GM12872 (cell line): ENCODE results near the gene CPLANE2.

Experiments used
- TF ChIP-seq, protein P1 (sequence below): IDR thresholded peaks from 3 replicates; pipeline ENCODE4 v1.5.1; 2011; ENCODE audit warnings: low read depth, mild to moderate bottlenecking, low read length, moderate library complexity; ENCODE audit not compliant: insufficient read depth

Gene CPLANE2

DNA sequence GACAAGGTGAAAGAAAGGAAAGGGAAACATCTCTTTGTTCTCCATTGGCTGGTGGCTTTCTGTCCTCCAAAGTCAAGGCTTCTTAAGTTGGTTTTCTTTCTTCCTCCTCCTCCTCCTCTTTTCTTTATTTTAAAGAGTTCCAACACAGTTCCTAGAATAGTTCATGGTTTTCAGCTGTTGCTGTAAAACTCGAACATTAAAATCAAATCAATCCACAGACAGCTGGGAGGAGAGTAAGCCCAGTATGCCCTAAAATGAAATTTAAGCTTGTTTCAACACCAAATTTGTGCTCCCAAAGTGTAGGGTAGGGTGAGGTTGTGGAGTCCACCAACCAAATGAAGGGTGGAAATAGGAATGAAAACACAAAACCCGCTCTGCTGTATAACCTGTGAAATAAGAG is 10.5 kb upstream of the CPLANE2 start:
- TF ChIP-seq, protein P1, sequence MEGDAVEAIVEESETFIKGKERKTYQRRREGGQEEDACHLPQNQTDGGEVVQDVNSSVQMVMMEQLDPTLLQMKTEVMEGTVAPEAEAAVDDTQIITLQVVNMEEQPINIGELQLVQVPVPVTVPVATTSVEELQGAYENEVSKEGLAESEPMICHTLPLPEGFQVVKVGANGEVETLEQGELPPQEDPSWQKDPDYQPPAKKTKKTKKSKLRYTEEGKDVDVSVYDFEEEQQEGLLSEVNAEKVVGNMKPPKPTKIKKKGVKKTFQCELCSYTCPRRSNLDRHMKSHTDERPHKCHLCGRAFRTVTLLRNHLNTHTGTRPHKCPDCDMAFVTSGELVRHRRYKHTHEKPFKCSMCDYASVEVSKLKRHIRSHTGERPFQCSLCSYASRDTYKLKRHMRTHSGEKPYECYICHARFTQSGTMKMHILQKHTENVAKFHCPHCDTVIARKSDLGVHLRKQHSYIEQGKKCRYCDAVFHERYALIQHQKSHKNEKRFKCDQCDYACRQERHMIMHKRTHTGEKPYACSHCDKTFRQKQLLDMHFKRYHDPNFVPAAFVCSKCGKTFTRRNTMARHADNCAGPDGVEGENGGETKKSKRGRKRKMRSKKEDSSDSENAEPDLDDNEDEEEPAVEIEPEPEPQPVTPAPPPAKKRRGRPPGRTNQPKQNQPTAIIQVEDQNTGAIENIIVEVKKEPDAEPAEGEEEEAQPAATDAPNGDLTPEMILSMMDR, result no peak

DNA sequence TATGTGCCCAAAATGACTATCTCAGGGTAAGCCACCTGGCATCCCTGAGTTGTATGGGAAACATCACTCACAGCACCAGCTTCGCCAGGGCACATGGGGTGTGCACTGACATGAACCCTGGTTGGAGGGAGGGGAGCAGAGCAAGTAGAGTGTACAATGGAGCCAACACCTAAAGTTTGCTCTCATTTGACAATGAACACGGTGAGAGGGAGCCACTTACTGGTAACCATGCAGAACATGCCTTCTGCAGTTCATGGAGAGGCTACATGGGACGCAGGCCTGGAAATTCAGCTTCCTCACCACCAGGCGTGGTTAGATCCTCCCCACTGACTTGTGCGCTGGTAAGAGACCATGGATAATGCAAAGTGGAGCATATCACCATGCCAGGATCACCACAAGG is 10.0 kb upstream of the CPLANE2 start:
- TF ChIP-seq, protein P1, result no peak

- TF ChIP-seq, protein P1, result no peak
These were observed 8.7 kb upstream of the CPLANE2 start for GRCh38 chr1:16245476-16246196.

DNA sequence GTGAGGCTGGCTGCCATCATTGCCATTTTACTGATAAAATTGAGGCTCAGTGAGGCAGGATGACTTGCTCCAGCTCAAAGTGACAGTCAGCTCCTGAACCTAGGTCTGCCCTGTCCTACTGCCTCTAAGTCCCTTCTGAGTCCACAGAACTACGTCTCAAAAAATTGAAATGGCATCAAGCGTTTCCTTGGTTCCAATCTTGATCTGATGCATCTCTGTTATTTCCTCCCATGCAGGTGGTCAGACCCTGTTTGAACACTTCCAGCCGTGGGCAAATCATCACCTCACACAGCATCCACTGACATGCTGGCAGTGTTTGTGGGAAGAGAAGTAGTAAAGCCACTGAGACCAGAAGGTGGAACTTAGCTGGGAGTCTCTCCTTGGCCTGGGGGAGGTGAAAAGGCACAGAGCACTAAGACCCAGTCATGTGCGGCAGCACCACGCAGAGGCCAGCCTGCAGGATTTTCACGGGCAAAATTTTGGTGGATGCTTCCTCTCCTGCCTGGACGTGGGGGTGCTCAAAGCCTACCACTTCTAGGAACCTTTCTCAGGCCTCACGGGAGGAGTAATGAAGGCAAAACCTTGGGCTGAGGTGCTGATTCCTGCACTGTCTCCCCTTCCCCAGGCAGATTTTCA is 7.8 kb upstream of the CPLANE2 start:
- TF ChIP-seq, protein P1, result no peak

GRCh38 chr1:16243936-16244649 is 7.1 kb upstream of the CPLANE2 start:
- TF ChIP-seq, protein P1, result peak; percentile 92

- TF ChIP-seq, protein P1, result no peak
These were observed 6.2 kb upstream of the CPLANE2 start for GRCh38 chr1:16243215-16243610.

DNA sequence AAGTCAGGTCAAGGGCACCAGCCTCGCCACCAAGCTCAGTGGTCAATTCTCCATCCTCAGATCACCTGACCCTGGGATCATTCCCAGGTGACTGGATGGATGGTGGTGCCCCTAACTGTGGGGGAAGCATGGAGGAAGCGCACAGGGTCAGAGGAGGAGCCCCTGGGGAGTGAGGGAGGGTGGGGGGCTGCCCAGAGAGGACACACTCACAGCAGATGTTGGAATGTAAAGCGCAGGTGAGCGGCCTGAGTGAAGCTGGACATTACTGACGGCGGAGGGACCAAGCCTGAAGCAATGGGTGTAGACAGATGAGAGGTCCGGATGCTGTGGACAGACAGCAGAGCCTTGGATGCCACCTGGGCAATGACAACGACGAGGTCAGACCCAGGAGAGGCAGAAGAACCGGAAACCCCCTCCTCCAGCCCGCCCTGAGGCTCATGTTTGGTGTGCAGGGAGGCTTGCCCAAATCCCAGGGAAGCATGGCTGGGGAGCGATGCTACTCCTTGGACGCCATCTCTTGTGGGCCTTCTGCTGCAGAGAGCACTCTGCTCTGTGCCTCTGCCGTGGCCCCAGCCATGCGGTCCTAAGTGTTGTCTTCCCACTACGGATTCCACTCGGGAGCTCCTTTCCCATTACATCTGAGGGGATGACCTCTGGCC is 5.7 kb upstream of the CPLANE2 start:
- TF ChIP-seq, protein P1, result no peak
